Neural cell (in vitro differentiated cells): ENCODE data around the gene REPS2.
A peak's percentile ranks its signal among the peaks of the same experiment; 100 is the strongest.

Source experiments
- EP300 ChIP-seq: fragments of 450-650 bp; conservative IDR thresholded peaks from 2 replicates; pipeline ENCODE4 v1.6.1; 2014; ENCODE audit warnings: antibody characterized with exemption, mild to moderate bottlenecking, moderate library complexity; ENCODE audit not compliant: poor library complexity, severe bottlenecking
- EZH2 ChIP-seq: fragments of 200-600, 300-800 bp; shearing (Covaris generic), sonication (generic); IDR thresholded peaks from 2 replicates; pipeline ENCODE4 v1.6.1; 2014; ENCODE audit warnings: antibody characterized with exemption, low read length, borderline replicate concordance, mild to moderate bottlenecking; ENCODE audit not compliant: insufficient read depth, poor library complexity, severe bottlenecking
- MXI1 ChIP-seq: fragments of 450-650 bp; conservative IDR thresholded peaks from 2 replicates; pipeline ENCODE4 v1.6.1; 2014; ENCODE audit warnings: antibody characterized with exemption, mild to moderate bottlenecking; ENCODE audit not compliant: poor library complexity, severe bottlenecking
- POLR2AphosphoS5 ChIP-seq: IDR thresholded peaks from 2 replicates; pipeline ENCODE4 v1.6.1; 2012
- RAD21 ChIP-seq: fragments of 450-650 bp; conservative IDR thresholded peaks from 2 replicates; pipeline ENCODE4 v1.6.1; 2014; ENCODE audit warnings: antibody characterized with exemption, mild to moderate bottlenecking, moderate library complexity
- SMC3 ChIP-seq: fragments of 450-650 bp; conservative IDR thresholded peaks from 2 replicates; pipeline ENCODE4 v1.6.1; 2014; ENCODE audit warnings: antibody characterized with exemption, mild to moderate bottlenecking, moderate library complexity; ENCODE audit not compliant: poor library complexity
- TAF1 ChIP-seq: IDR thresholded peaks from 2 replicates; pipeline ENCODE4 v1.6.1; 2012; ENCODE audit warnings: low read depth
- TF ChIP-seq, protein P1 (sequence below): fragments of 450-650 bp; IDR thresholded peaks from 2 replicates; pipeline ENCODE4 v1.5.1; 2014; ENCODE audit warnings: antibody characterized with exemption, mild to moderate bottlenecking, moderate library complexity; ENCODE audit not compliant: poor library complexity, severe bottlenecking
- TF ChIP-seq, protein P2 (sequence below): IDR thresholded peaks from 2 replicates; pipeline ENCODE4 v1.6.1; 2012; ENCODE audit warnings: borderline replicate concordance

DNA sequence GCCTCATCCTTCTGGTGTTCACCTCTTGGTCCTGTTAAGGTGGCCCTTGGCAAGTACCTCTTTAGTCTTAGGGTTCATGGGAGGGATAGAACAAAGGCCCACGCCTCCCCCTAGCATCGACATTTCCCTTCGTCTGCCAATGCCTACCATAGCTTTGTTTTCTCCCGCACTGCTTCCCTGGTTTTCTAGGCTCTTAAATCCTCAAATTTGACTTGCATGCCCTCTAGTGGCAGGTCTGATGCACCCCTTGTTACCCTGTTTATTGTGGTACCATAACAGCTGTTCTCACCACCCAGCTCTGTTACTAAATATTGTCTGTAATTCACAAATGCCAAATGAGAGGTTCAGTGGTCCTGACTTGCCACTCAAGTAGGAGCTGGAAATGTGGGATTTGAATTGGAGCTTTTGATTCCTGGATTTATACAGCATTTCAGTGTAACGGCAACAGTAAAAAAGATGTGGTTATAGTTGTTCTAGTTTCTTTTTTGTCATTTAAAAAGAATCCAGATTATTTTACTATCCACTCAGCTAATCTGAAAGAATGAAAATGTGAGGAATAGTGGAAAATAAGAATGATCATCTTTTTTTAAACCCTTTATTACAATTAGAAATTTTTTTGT is 100.1 kb downstream of the REPS2 start:
- TF ChIP-seq, protein P1, sequence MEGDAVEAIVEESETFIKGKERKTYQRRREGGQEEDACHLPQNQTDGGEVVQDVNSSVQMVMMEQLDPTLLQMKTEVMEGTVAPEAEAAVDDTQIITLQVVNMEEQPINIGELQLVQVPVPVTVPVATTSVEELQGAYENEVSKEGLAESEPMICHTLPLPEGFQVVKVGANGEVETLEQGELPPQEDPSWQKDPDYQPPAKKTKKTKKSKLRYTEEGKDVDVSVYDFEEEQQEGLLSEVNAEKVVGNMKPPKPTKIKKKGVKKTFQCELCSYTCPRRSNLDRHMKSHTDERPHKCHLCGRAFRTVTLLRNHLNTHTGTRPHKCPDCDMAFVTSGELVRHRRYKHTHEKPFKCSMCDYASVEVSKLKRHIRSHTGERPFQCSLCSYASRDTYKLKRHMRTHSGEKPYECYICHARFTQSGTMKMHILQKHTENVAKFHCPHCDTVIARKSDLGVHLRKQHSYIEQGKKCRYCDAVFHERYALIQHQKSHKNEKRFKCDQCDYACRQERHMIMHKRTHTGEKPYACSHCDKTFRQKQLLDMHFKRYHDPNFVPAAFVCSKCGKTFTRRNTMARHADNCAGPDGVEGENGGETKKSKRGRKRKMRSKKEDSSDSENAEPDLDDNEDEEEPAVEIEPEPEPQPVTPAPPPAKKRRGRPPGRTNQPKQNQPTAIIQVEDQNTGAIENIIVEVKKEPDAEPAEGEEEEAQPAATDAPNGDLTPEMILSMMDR, result peak; percentile 66
- TF ChIP-seq TAF1, result no peak
- no peak for TF ChIP-seq POLR2AphosphoS5
- no peak for TF ChIP-seq EZH2
- TF ChIP-seq SMC3, result peak; percentile 73
- TF ChIP-seq, protein P2, sequence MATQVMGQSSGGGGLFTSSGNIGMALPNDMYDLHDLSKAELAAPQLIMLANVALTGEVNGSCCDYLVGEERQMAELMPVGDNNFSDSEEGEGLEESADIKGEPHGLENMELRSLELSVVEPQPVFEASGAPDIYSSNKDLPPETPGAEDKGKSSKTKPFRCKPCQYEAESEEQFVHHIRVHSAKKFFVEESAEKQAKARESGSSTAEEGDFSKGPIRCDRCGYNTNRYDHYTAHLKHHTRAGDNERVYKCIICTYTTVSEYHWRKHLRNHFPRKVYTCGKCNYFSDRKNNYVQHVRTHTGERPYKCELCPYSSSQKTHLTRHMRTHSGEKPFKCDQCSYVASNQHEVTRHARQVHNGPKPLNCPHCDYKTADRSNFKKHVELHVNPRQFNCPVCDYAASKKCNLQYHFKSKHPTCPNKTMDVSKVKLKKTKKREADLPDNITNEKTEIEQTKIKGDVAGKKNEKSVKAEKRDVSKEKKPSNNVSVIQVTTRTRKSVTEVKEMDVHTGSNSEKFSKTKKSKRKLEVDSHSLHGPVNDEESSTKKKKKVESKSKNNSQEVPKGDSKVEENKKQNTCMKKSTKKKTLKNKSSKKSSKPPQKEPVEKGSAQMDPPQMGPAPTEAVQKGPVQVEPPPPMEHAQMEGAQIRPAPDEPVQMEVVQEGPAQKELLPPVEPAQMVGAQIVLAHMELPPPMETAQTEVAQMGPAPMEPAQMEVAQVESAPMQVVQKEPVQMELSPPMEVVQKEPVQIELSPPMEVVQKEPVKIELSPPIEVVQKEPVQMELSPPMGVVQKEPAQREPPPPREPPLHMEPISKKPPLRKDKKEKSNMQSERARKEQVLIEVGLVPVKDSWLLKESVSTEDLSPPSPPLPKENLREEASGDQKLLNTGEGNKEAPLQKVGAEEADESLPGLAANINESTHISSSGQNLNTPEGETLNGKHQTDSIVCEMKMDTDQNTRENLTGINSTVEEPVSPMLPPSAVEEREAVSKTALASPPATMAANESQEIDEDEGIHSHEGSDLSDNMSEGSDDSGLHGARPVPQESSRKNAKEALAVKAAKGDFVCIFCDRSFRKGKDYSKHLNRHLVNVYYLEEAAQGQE, result no peak
- TF ChIP-seq EP300, result no peak
- peak; percentile 73 for TF ChIP-seq RAD21
- no peak for TF ChIP-seq MXI1
